Ovary (tissue), 9 donors: Measurements from ENCODE around the gene SMARCAL1. TPM values are rescaled to one million over a fixed set of nuclear protein-coding genes. Genes with fewer than 3 reads are reported as not detected.

Experiments
- DNase-seq, 5 donors: peaks; one replicate each; pipeline ENCODE4 v3.0.0-alpha.2; 2019 to 2020
- H3K27ac ChIP-seq, 2 donors: fragments of 200-600 bp; one replicate each; pipeline versions ENCODE4 v1.5.1 to v1.8.0; 2019 to 2022
- H3K27me3 ChIP-seq: fragments of 200-600 bp; one replicate; pipeline ENCODE4 v1.8.0; 2022
- H3K36me3 ChIP-seq: fragments of 200-600 bp; sonication (generic); one replicate; pipeline ENCODE4 v1.5.1; 2019
- H3K4me1 ChIP-seq: one replicate; pipeline ENCODE4 v1.8.1; 2013; ENCODE audit warnings: mild to moderate bottlenecking, moderate library complexity; ENCODE audit not compliant: insufficient read depth
- H3K4me3 ChIP-seq: fragments of 200-600 bp; sonication (generic); one replicate; pipeline ENCODE4 v1.5.1; 2017
- H3K9me3 ChIP-seq, 2 donors: fragments of 200-600 bp in 1 of 2; sonication (generic) in 1 of 2; one replicate each; pipeline versions ENCODE4 v1.5.1 to v1.8.1; 2013 to 2019; ENCODE audit warnings: mild to moderate bottlenecking in 1 of 2, moderate library complexity in 1 of 2
- EP300 ChIP-seq: sonication (generic); formaldehyde crosslinking; IDR thresholded peaks from one replicate; pipeline ENCODE4 v1.6.1; 2017; ENCODE audit warnings: antibody characterized with exemption
- POLR2A ChIP-seq: fragments of 450-650 bp; IDR thresholded peaks from one replicate; pipeline ENCODE4 v1.6.1; 2017; ENCODE audit warnings: antibody characterized with exemption, mild to moderate bottlenecking, moderate library complexity
- WGBS, 3 donors: extraction: QIAGEN DNeasy Blood & Tissue Kit in 1 of 3; methylation state at CpG; one replicate each; pipeline versions ENCODE4 v1.1.5 to v1.1.7; 2013 to 2017; 5-methylcytosine and 5-hydroxymethylcytosine counted together
- intact Hi-C, 4 donors: fragments of 100-400 bp; cut with DNase I; formaldehyde crosslinking; loops; one replicate each; pipeline versions ENCODE4 v1.11.0 to v1.15.1; 2022 to 2023
- polyA plus RNA-seq, 2 donors: library from polyadenylated mRNA; stranded (reverse); fragments of 200-250 nt in 1 of 2; fragments of 350-450 nt in 1 of 2; fragmentation: Illumina TruSeq in 1 of 2; extraction: RNeasy Lipid Tissue Mini Kit (QIAGEN cat#74804) in 1 of 2; gene quantifications; one replicate each; pipeline ENCODE4 v1.2.3, GENCODE V29; 2013 to 2014
- total RNA-seq, 7 donors: library from RNA; depleted of rRNA in 2 of 7; stranded (reverse); fragments of >200 nt in 2 of 7; fragmentation: NEBNext Ultra II Directional in 3 of 7; extraction: Animal tissue kit (Norgen Biotek cat#: 25700) in 3 of 7; gene quantifications; one replicate each; pipeline versions ENCODE4 v1.1.0 to v1.2.4, GENCODE V29; 2016 to 2023
- TF ChIP-seq, protein P1 (sequence below), 3 donors: fragments of 450-650 bp in 2 of 3; fragments of 200-600 bp in 1 of 3; IDR thresholded peaks; one replicate each; pipeline versions ENCODE4 v1.5.1 to v1.8.0; 2016 to 2022; ENCODE audit warnings: antibody characterized with exemption in 3 of 3, mild to moderate bottlenecking in 1 of 3
- donor health status: DM: no; HTN: no; CAD: no; lungs with moderate emphysema.
- donor health status: DM: no; HTN: no; CAD: no.
- donor health status: Bipolar disorder and iron deficiency.
- donor health status: DM: yes; HTN: yes; CAD: no.
- donor health status: DM: no; HTN: no; CAD: no.
- donor health status: DM: yes; HTN: yes; CAD: no.

The SMARCAL1 gene
- total and polyA plus RNA-seq, 9 donors, result 11.1 to 29.1 (median 20.9) TPM

DNA sequence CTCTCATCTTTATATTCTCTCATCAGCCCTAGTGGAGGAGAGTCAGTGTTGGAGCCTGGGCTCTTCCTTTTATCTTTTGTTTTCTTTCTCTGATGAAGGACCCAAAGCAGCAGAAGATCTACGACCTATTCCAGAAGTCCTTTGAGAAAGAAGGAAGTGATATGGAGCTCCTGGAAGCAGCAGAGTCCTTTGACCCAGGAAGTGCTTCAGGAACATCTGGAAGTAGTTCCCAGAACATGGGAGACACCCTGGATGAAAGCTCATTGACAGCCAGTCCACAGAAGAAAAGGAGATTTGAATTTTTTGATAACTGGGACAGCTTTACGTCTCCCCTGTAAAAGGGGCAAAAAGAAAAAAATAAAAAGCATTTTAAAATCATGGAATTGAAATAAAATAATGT is 70.4 kb downstream of the SMARCAL1 start:
- intact Hi-C loops, result no loop called here
- 64 to 76% (median 69%) methylated on average over 2 of the region's 2 CpGs for WGBS, 3 donors

DNA sequence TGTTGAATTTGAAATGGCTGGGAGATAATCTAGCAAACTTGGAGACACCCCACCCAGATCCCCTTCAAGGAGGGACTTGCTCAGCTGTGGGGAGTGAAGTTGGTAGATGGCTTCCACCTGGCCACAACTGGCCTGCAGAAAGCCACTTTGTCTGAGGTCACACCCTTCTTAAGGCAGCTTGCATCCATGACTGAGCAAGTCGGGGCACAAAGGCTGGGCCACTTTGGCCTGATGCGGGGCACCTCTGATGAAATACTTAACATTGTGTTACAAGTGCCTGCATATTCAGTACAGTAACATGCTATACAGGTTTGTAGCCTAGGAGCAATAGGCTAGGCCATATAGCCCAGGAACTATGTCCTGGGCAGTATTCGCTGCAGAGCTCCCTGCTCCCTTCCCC is 73.0 kb downstream of the SMARCAL1 start:
- TF ChIP-seq EP300, result no peak
- no peak for TF ChIP-seq POLR2A
- TF ChIP-seq, protein P1, sequence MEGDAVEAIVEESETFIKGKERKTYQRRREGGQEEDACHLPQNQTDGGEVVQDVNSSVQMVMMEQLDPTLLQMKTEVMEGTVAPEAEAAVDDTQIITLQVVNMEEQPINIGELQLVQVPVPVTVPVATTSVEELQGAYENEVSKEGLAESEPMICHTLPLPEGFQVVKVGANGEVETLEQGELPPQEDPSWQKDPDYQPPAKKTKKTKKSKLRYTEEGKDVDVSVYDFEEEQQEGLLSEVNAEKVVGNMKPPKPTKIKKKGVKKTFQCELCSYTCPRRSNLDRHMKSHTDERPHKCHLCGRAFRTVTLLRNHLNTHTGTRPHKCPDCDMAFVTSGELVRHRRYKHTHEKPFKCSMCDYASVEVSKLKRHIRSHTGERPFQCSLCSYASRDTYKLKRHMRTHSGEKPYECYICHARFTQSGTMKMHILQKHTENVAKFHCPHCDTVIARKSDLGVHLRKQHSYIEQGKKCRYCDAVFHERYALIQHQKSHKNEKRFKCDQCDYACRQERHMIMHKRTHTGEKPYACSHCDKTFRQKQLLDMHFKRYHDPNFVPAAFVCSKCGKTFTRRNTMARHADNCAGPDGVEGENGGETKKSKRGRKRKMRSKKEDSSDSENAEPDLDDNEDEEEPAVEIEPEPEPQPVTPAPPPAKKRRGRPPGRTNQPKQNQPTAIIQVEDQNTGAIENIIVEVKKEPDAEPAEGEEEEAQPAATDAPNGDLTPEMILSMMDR (IDR thresholded peaks at IDR 0.05), result no peak
- H3K27ac ChIP-seq, result no peak overlapping the region
- DNase-seq, result no peak
- H3K4me3 ChIP-seq, result no peak overlapping the region
- no peaks in the 10 kb centered on the region for H3K36me3 ChIP-seq
- H3K4me1 ChIP-seq, result no peaks in the 10 kb centered on the region
- no peaks in the 10 kb centered on the region for H3K27me3 ChIP-seq
- intact Hi-C loops, result no loop called here
- WGBS, 3 donors, result 91 to 94% (median 93%) methylated on average over 3 of the region's 3 CpGs
- H3K9me3 ChIP-seq, result no peaks in the 10 kb centered on the region

More for the DNA sequence above, 70.4 kb downstream of the SMARCAL1 start:
- H3K36me3 ChIP-seq, result no peaks in the 10 kb centered on the region
- TF ChIP-seq, protein P1 (IDR thresholded peaks at IDR 0.05), result no peak
- no peak for TF ChIP-seq POLR2A
- no peak for TF ChIP-seq EP300
- H3K9me3 ChIP-seq, result no peaks in the 10 kb centered on the region
- H3K4me1 ChIP-seq, result no peaks in the 10 kb centered on the region
- no peaks in the 10 kb centered on the region for H3K27me3 ChIP-seq
- no peak for DNase-seq
- H3K4me3 ChIP-seq, result no peak overlapping the region
- no peak overlapping the region for H3K27ac ChIP-seq

DNA sequence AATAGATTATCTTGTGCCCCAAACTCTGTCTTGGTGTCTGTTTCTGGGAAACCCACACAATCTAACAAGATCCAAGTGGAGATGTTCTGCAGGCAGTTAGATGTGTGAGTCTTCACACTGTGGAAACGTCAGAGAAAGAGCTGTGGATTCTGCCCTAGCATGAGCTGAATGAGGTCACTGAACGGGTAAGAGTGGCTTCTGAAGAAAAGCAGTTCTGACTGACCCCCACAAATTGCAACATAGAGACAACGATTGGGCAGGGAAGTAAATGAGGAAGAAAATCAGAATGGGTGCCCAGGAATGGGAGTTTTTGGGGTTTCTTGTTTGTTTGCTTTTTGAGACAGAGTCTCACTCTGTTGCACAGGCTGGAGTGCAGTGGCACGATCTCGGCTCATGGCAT is 73.5 kb downstream of the SMARCAL1 start:
- DNase-seq, result no peak
- Histone ChIP-seq H3K27me3 (no peaks in the 10 kb centered on the region), H3K9me3 (no peaks in the 10 kb centered on the region), H3K27ac (no peak overlapping the region), H3K36me3 (no peaks in the 10 kb centered on the region), H3K4me1 (no peaks in the 10 kb centered on the region), H3K4me3 (no peak overlapping the region)
- intact Hi-C loops, result no loop called here
- no peak for TF ChIP-seq EP300
- TF ChIP-seq POLR2A, result no peak
- TF ChIP-seq, protein P1 (IDR thresholded peaks at IDR 0.05), result no peak
- WGBS, 3 donors, result 71 to 79% (median 73%) methylated on average over 5 of the region's 5 CpGs

DNA sequence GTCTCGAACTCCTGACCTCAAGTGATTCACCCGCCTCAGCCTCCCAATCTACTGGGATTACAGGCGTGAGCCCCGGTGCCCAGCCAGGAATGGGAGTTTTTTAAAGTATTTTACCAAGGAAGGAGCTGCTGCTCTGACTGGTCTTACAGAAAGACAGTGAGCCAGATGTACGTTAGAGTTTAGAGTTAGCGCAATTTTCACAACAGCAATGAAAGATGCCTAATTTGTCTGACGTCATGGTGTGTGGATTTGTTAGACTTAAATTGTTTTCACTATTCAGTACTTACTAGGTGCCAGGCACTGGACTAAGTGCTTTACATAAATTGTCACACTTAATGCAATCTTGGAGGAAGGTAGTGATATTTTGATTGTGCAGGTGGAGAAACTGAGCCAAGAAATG is 74.0 kb downstream of the SMARCAL1 start:
- Histone ChIP-seq H3K4me3 (no peak overlapping the region), H3K4me1 (no peaks in the 10 kb centered on the region), H3K9me3 (no peaks in the 10 kb centered on the region), H3K27me3 (no peaks in the 10 kb centered on the region), H3K36me3 (no peaks in the 10 kb centered on the region), H3K27ac (no peak overlapping the region)
- TF ChIP-seq, protein P1 (IDR thresholded peaks at IDR 0.05), result no peak
- TF ChIP-seq EP300 (no peak), POLR2A (no peak)
- intact Hi-C loops, result no loop called here
- no peak for DNase-seq
- WGBS, 3 donors, result 87 to 91% (median 91%) methylated on average over 7 of the region's 7 CpGs
